Pancreas (tissue), 10 donors: ENCODE data around the gene HSPBP1. TPM values are rescaled to one million over a fixed set of nuclear protein-coding genes. Genes with fewer than 3 reads are reported as not detected.

ENCODE experiments used
- ATAC-seq, 4 donors: fragments of 200-7000 bp; cut with Tn5 transposase; one replicate each; pipeline versions ENCODE4 v1.8.0 to v1.9.1; 2020; ENCODE audit warnings: mild to moderate bottlenecking in 4 of 4, moderate library complexity in 4 of 4
- DNase-seq, 6 donors: peaks; one replicate each; pipeline ENCODE4 v3.0.0-alpha.2; 2020
- FAIRE-seq: peaks from 2 replicates; lab custom pipeline; 2012; peaks lifted over from hg19 to GRCh38; lab: Jason Lieb, UNC
- H3K27ac ChIP-seq, 4 donors: fragments of 200-600 bp; sonication (generic); 1 replicate in 3 of 4; 2 replicates in 1 of 4; pipeline versions ENCODE4 v1.5.0 to v1.8.0; 2020
- H3K27me3 ChIP-seq, 4 donors: fragments of 200-600 bp; one replicate each; pipeline ENCODE4 v1.8.0; 2021
- H3K36me3 ChIP-seq, 3 donors: fragments of 200-600 bp; sonication (generic) in 1 of 3; one replicate each; pipeline versions ENCODE4 v1.5.0 to v1.8.0; 2020 to 2021
- H3K4me1 ChIP-seq, 3 donors: fragments of 200-600 bp; one replicate each; pipeline ENCODE4 v1.8.0; 2021
- H3K4me3 ChIP-seq, 4 donors: fragments of 200-600 bp; sonication (generic) in 2 of 4; one replicate each; pipeline versions ENCODE4 v1.5.0 to v1.8.0; 2020 to 2021
- H3K9me3 ChIP-seq, 4 donors: fragments of 200-600 bp; one replicate each; pipeline ENCODE4 v1.8.0; 2021
- WGBS, 2 donors: extraction: QIAGEN DNeasy Blood & Tissue Kit; methylation state at CpG; one replicate each; pipeline ENCODE4 v1.1.7; 2013; 5-methylcytosine and 5-hydroxymethylcytosine counted together
- intact Hi-C, 3 donors: fragments of 100-400 bp; cut with DNase I; formaldehyde crosslinking; loops; one replicate each; pipeline versions ENCODE4 v1.11.1 to v1.14.2; 2022
- polyA plus RNA-seq, 2 donors: library from polyadenylated mRNA; stranded (reverse); fragments of 200-250 nt; gene quantifications; one replicate each; pipeline ENCODE4 v1.2.3, GENCODE V29; 2013
- total RNA-seq, 6 donors: library from RNA; stranded (reverse); fragmentation: NEBNext Ultra II Directional in 4 of 6; extraction: Animal tissue kit (Norgen Biotek cat#: 25700) in 4 of 6; gene quantifications; one replicate each; pipeline versions ENCODE4 v1.2.1 to v1.2.4, GENCODE V29; 2021 to 2023
- TF ChIP-seq, protein P1 (sequence below), 4 donors: fragments of 200-600 bp; sonication (generic) in 3 of 4; IDR thresholded peaks; one replicate each; pipeline versions ENCODE4 v1.5.0 to v1.8.0; 2021; ENCODE audit warnings: antibody characterized with exemption in 4 of 4
- donor health status: healthy with polysubstance abuse.
- donor health status: DM: no; HTN: no; CAD: no; lungs with moderate emphysema.
- donor health status: DM: no; HTN: no; CAD: no.
- donor health status: control.
- donor health status: control.
- donor health status: Bipolar disorder and iron deficiency.
- donor health status: DM: yes; HTN: yes; CAD: no.
- donor health status: DM: no; HTN: no; CAD: no.
- donor health status: DM: no; HTN: no; CAD: no.
- donor health status: DM: yes; HTN: yes; CAD: no.

HSPBP1 gene
- total and polyA plus RNA-seq, 8 donors, result 7.0 to 29.5 (median 12.8) TPM

DNA sequence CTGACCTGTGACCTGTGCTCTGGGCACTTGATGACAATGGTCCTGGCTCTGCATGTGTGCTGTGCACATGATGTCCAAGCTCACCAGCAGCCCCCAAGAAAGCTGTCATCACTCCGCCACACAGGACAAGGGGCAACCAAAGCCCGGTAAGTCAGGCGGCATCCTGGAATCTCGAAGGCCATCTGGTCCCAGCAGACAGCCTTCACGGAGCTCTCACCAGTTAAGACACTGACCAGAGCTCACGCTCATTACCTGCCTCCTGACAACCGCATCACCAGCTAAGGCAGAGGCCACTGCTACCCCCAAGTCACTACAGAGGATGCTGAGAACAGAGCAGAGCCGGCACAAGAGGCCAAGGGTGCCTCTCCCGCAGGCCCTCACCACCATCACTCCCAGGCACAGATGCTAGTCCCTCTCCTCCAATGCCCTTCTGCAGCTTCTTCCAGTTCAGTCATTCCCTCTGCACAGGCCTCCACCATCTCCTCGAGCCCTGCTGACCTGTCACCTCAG is 31.7 kb downstream of the HSPBP1 start:
- Histone ChIP-seq H3K4me1 (no peaks in the 10 kb centered on the region), H3K27me3 (no peaks in the 10 kb centered on the region), H3K27ac (no peak overlapping the region), H3K9me3 (no peaks in the 10 kb centered on the region), H3K4me3 (no peak overlapping the region), H3K36me3 (peaks cover 0 to 28% (median 10%) of the 10 kb centered on the region in 3 donors)
- intact Hi-C loops, result no loop called here
- 76 to 80% methylated on average over 10 of the region's 10 CpGs for WGBS, 2 donors
- TF ChIP-seq, protein P1, sequence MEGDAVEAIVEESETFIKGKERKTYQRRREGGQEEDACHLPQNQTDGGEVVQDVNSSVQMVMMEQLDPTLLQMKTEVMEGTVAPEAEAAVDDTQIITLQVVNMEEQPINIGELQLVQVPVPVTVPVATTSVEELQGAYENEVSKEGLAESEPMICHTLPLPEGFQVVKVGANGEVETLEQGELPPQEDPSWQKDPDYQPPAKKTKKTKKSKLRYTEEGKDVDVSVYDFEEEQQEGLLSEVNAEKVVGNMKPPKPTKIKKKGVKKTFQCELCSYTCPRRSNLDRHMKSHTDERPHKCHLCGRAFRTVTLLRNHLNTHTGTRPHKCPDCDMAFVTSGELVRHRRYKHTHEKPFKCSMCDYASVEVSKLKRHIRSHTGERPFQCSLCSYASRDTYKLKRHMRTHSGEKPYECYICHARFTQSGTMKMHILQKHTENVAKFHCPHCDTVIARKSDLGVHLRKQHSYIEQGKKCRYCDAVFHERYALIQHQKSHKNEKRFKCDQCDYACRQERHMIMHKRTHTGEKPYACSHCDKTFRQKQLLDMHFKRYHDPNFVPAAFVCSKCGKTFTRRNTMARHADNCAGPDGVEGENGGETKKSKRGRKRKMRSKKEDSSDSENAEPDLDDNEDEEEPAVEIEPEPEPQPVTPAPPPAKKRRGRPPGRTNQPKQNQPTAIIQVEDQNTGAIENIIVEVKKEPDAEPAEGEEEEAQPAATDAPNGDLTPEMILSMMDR (IDR thresholded peaks at IDR 0.05), result no peak
- no peak for ATAC-seq
- no peak for DNase-seq
- FAIRE-seq, result no peak

DNA sequence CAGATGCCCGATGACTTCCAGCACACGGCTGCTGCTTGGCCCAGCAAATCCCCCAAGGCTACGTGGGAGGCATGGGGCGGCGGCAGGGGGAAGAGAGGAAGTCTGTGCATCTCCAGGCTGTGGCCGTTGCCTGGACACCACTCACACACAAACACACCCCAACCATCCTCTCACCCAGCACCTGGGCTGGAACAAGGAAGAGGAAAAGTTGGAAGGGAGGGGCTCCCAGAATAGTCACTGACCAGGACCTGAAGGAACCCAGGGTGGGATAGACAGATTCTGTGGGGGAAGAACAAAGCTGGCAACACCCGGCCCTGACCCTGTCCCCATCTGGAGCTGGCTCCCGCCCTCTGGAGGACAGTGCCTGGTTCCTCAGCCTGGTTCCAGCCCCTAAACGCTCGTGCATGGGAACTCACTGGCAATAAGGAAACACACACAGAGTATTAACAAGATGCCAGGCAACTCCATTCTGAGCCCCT is 32.2 kb downstream of the HSPBP1 start:
- Histone ChIP-seq H3K27me3 (no peaks in the 10 kb centered on the region), H3K36me3 (peaks cover 0 to 32% (median 10%) of the 10 kb centered on the region in 3 donors), H3K9me3 (no peaks in the 10 kb centered on the region), H3K27ac (no peak overlapping the region), H3K4me1 (no peaks in the 10 kb centered on the region), H3K4me3 (no peak overlapping the region)
- intact Hi-C loops, result no loop called here
- FAIRE-seq (no peak), DNase-seq (no peak), ATAC-seq (peak in 3 of 4 donors; percentile 69 to 71 (median 69))
- TF ChIP-seq, protein P1 (IDR thresholded peaks at IDR 0.05), result no peak
- 71 to 75% methylated on average over 10 of the region's 10 CpGs for WGBS, 2 donors

DNA sequence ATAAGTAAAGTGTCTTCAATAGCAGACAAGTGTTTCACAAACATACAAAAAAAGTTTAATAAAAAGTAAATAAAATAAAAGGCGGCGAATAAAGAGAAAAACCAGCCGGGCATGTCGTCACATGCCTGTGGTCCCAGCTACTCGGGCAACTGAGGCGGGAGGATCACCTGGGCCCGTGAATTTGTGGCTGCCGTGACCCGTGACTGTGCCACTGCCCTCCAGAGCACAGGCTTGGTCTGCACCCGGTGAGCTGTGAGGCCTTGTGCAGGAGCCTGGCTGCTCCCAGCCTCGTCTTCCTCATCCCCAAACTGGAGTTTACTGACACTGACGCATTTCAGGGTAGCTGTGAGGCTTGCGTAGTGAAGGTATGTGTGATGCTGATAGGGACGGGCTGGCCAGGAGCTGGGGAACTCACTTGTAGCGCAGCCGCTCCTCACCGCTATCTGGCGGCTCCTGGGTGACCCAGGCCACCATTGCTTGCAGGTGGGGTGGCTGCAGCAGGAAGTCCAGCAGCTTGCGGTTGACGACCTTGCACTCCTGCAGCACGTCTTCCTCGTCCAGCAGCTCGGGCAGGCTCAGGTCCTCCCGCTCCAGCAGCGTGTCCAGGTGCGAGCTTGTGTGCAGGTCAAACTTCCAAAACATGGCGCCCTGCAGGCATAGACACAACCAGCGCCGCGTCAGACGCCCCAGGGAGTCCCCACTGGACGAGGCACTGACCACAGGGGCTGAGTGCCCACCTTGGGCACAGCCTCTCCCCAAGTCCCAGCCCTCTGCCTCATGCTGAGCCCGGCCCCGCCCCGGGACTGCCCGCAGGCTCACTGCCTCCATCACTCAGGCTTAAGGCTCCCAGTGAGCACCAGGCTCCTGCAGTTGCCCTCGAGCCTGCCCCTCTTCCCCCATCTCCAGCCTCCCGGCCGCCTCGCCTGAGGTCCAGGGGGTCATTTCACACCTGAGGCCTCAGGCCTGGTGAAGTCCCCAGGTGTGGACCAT is 33.2 kb downstream of the HSPBP1 start:
- WGBS, 2 donors, result 90 to 95% methylated on average over 40 of the region's 40 CpGs
- no peaks in the 10 kb centered on the region for H3K4me1 ChIP-seq
- H3K36me3 ChIP-seq, result peaks cover 0 to 41% (median 18%) of the 10 kb centered on the region in 3 donors
- no peaks in the 10 kb centered on the region for H3K9me3 ChIP-seq
- no peaks in the 10 kb centered on the region for H3K27me3 ChIP-seq
- FAIRE-seq (no peak), ATAC-seq (no peak), DNase-seq (no peak)
- intact Hi-C loops, result no loop called here
- H3K4me3 ChIP-seq, result no peak overlapping the region
- no peak overlapping the region for H3K27ac ChIP-seq
- TF ChIP-seq, protein P1 (IDR thresholded peaks at IDR 0.05), result no peak

DNA sequence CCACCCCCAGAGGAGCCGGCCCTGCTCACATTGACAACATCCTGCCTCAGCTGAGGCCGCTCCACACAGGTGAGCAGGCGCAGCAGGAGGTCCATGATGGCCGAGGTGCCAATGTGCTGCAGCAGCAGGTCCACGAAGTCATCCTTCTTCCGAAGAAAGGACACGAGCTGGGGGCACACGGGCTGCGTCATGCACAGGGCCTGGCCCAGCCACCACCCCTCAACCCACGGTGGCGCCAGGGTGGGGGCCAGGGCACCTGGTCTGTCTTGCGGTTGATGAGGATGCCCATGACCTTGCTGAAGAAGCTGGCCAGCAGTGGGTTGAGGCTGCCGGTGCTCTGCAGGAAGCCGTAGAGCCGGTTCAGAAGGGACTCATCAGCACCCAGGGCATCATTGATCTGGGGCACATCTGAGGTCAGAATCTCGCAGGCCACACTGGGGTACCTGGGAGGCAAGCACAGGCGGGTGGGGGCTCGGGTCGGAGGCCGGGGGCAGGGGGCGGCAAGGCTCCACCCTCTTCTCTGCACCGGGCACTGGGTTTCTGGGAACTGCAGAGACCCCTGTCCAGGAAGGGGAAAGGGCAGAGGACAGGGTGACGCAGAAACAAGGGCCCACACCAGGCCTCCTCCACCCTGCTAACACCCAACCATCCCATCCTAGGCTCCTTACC is 34.5 kb downstream of the HSPBP1 start:
- DNase-seq, result peak in 1 of 6 donors; percentile 14
- no peak overlapping the region for H3K4me3 ChIP-seq
- WGBS, 2 donors, result 94 to 96% methylated on average over 17 to 23 of the region's 23 CpGs
- intact Hi-C loops, result no loop called here
- ATAC-seq, result no peak
- TF ChIP-seq, protein P1 (IDR thresholded peaks at IDR 0.05), result no peak
- H3K27me3 ChIP-seq, result no peaks in the 10 kb centered on the region
- no peaks in the 10 kb centered on the region for H3K9me3 ChIP-seq
- H3K4me1 ChIP-seq, result no peaks in the 10 kb centered on the region
- H3K36me3 ChIP-seq, result peaks cover 0 to 52% (median 25%) of the 10 kb centered on the region in 3 donors
- no peak for FAIRE-seq
- no peak overlapping the region for H3K27ac ChIP-seq
